ENCODE results near the gene KIRREL3. TPM values are rescaled to one million over a fixed set of nuclear protein-coding genes. Genes with fewer than 3 reads are reported as not detected.

Gene KIRREL3
- total and polyA plus RNA-seq, 3 experiments from 2014 or later, result not detected

GRCh38 chr11:126766440-126766839 lies 234.1 kb downstream of the KIRREL3 start:
- no peaks in the 10 kb centered on the region for H3K36me3 ChIP-seq (ENCODE audit: insufficient read depth, low read length)
- Mint-ChIP-seq H3K4me1 (no peaks in the 10 kb centered on the region), H3K27me3 (peaks cover 0 to 4% of the 10 kb centered on the region in 2 donors), H3K9me3 (no peaks in the 10 kb centered on the region), H3K27ac (no peak overlapping the region), H3K4me3 (no peak overlapping the region), H3K36me3 (no peaks in the 10 kb centered on the region)
- DNase-seq, result no peak
- no peaks in the 10 kb centered on the region for H3K4me1 ChIP-seq (ENCODE audit: insufficient read depth, low read length)
- H3K4me3 ChIP-seq (ENCODE audit: low read length), result no peak overlapping the region
- no peak overlapping the region for H3K27ac ChIP-seq (ENCODE audit: low read depth, low read length)
- CTCF ChIA-PET, result no interaction called here
- POLR2A ChIA-PET, result no interaction called here
- no peaks in the 10 kb centered on the region for H3K27me3 ChIP-seq (ENCODE audit: insufficient read depth, low read length, poor library complexity, severe bottlenecking)
- no peaks in the 10 kb centered on the region for H3K9me3 ChIP-seq (ENCODE audit: low read length)

GRCh38 chr11:126765196-126765595 lies 235.4 kb downstream of the KIRREL3 start:
- no peaks in the 10 kb centered on the region for H3K4me1 Mint-ChIP-seq
- H3K27me3 Mint-ChIP-seq, result peaks cover 0 to 4% of the 10 kb centered on the region in 2 donors
- H3K4me3 Mint-ChIP-seq, result no peak overlapping the region
- no peaks in the 10 kb centered on the region for H3K27me3 ChIP-seq (ENCODE audit: insufficient read depth, low read length, poor library complexity, severe bottlenecking)
- POLR2A ChIA-PET, result no interaction called here
- no peaks in the 10 kb centered on the region for H3K36me3 Mint-ChIP-seq
- H3K27ac Mint-ChIP-seq, result no peak overlapping the region
- no peaks in the 10 kb centered on the region for H3K9me3 Mint-ChIP-seq
- H3K27ac ChIP-seq (ENCODE audit: low read depth, low read length), result no peak overlapping the region
- no peaks in the 10 kb centered on the region for H3K9me3 ChIP-seq (ENCODE audit: low read length)
- H3K36me3 ChIP-seq (ENCODE audit: insufficient read depth, low read length), result no peaks in the 10 kb centered on the region
- DNase-seq, result no peak
- CTCF ChIA-PET, result no interaction called here
- H3K4me1 ChIP-seq (ENCODE audit: insufficient read depth, low read length), result no peaks in the 10 kb centered on the region
- no peak overlapping the region for H3K4me3 ChIP-seq (ENCODE audit: low read length)

GRCh38 chr11:126764231-126764630 lies 236.3 kb downstream of the KIRREL3 start:
- no peak for DNase-seq
- Histone ChIP-seq H3K4me3 (ENCODE audit: low read length) (no peak overlapping the region), H3K27me3 (ENCODE audit: insufficient read depth, low read length, poor library complexity, severe bottlenecking) (no peaks in the 10 kb centered on the region), H3K27ac (ENCODE audit: low read depth, low read length) (no peak overlapping the region), H3K9me3 (ENCODE audit: low read length) (no peaks in the 10 kb centered on the region), H3K4me1 (ENCODE audit: insufficient read depth, low read length) (no peaks in the 10 kb centered on the region), H3K36me3 (ENCODE audit: insufficient read depth, low read length) (no peaks in the 10 kb centered on the region)
- no peaks in the 10 kb centered on the region for H3K9me3 Mint-ChIP-seq
- H3K4me1 Mint-ChIP-seq, result no peaks in the 10 kb centered on the region
- ChIA-PET CTCF (no interaction called here), POLR2A (no interaction called here)
- no peaks in the 10 kb centered on the region for H3K36me3 Mint-ChIP-seq
- H3K27ac Mint-ChIP-seq, result no peak overlapping the region
- no peak overlapping the region for H3K4me3 Mint-ChIP-seq
- peaks cover 0 to 4% of the 10 kb centered on the region in 2 donors for H3K27me3 Mint-ChIP-seq

- H3K9me3 Mint-ChIP-seq, result no peaks in the 10 kb centered on the region
Observed at GRCh38 chr11:126756855-126757254, 243.7 kb downstream of the KIRREL3 start.

GRCh38 chr11:126756421-126756820 lies 244.1 kb downstream of the KIRREL3 start:
- Histone ChIP-seq H3K4me1 (ENCODE audit: insufficient read depth, low read length) (no peaks in the 10 kb centered on the region), H3K4me3 (ENCODE audit: low read length) (no peak overlapping the region), H3K27me3 (ENCODE audit: insufficient read depth, low read length, poor library complexity, severe bottlenecking) (no peaks in the 10 kb centered on the region), H3K27ac (ENCODE audit: low read depth, low read length) (no peak overlapping the region), H3K36me3 (ENCODE audit: insufficient read depth, low read length) (no peaks in the 10 kb centered on the region), H3K9me3 (ENCODE audit: low read length) (no peaks in the 10 kb centered on the region)
- ChIA-PET CTCF (no interaction called here), POLR2A (no interaction called here)
- Mint-ChIP-seq H3K36me3 (no peaks in the 10 kb centered on the region), H3K4me1 (no peaks in the 10 kb centered on the region), H3K27me3 (peaks cover 3 to 6% of the 10 kb centered on the region in 2 donors), H3K4me3 (no peak overlapping the region), H3K9me3 (no peaks in the 10 kb centered on the region), H3K27ac (no peak overlapping the region)
- no peak for DNase-seq

More at GRCh38 chr11:126756855-126757254, 243.7 kb downstream of the KIRREL3 start:
- CTCF ChIA-PET, result no interaction called here
- H3K27me3 Mint-ChIP-seq, result peaks cover 3 to 6% of the 10 kb centered on the region in 2 donors
- DNase-seq, result no peak
- no peaks in the 10 kb centered on the region for H3K4me1 ChIP-seq (ENCODE audit: insufficient read depth, low read length)
- POLR2A ChIA-PET, result no interaction called here
- H3K36me3 ChIP-seq (ENCODE audit: insufficient read depth, low read length), result no peaks in the 10 kb centered on the region
- H3K4me3 Mint-ChIP-seq, result no peak overlapping the region
- H3K27me3 ChIP-seq (ENCODE audit: insufficient read depth, low read length, poor library complexity, severe bottlenecking), result no peaks in the 10 kb centered on the region
- H3K4me3 ChIP-seq (ENCODE audit: low read length), result no peak overlapping the region
- no peak overlapping the region for H3K27ac ChIP-seq (ENCODE audit: low read depth, low read length)
- no peak overlapping the region for H3K27ac Mint-ChIP-seq
- H3K9me3 ChIP-seq (ENCODE audit: low read length), result no peaks in the 10 kb centered on the region
- no peaks in the 10 kb centered on the region for H3K36me3 Mint-ChIP-seq
- H3K4me1 Mint-ChIP-seq, result no peaks in the 10 kb centered on the region

- peaks cover 2% of the 10 kb centered on the region for H3K27me3 ChIP-seq (ENCODE audit: insufficient read depth, low read length, poor library complexity, severe bottlenecking)
- Mint-ChIP-seq H3K4me1 (no peaks in the 10 kb centered on the region), H3K27ac (no peak overlapping the region), H3K4me3 (no peak overlapping the region), H3K27me3 (peaks cover 3 to 6% of the 10 kb centered on the region in 2 donors), H3K9me3 (no peaks in the 10 kb centered on the region), H3K36me3 (no peaks in the 10 kb centered on the region)
- H3K9me3 ChIP-seq (ENCODE audit: low read length), result no peaks in the 10 kb centered on the region
- H3K4me3 ChIP-seq (ENCODE audit: low read length), result no peak overlapping the region
- H3K4me1 ChIP-seq (ENCODE audit: insufficient read depth, low read length), result no peaks in the 10 kb centered on the region
- H3K36me3 ChIP-seq (ENCODE audit: insufficient read depth, low read length), result no peaks in the 10 kb centered on the region
- no peak overlapping the region for H3K27ac ChIP-seq (ENCODE audit: low read depth, low read length)
- ChIA-PET POLR2A (no interaction called here), CTCF (no interaction called here)
- no peak for DNase-seq
Observed at GRCh38 chr11:126755526-126755925, 245.0 kb downstream of the KIRREL3 start.

GRCh38 chr11:126754591-126755426 lies 245.8 kb downstream of the KIRREL3 start:
- POLR2A ChIA-PET, result no interaction called here
- CTCF ChIA-PET, result no interaction called here
- no peak overlapping the region for H3K4me3 Mint-ChIP-seq
- peaks cover 3 to 6% of the 10 kb centered on the region in 2 donors for H3K27me3 Mint-ChIP-seq
- no peaks in the 10 kb centered on the region for H3K36me3 Mint-ChIP-seq
- no peaks in the 10 kb centered on the region for H3K4me1 Mint-ChIP-seq
- H3K27ac ChIP-seq (ENCODE audit: low read depth, low read length), result no peak overlapping the region
- no peak overlapping the region for H3K27ac Mint-ChIP-seq
- no peaks in the 10 kb centered on the region for H3K9me3 ChIP-seq (ENCODE audit: low read length)
- peaks cover 3% of the 10 kb centered on the region for H3K27me3 ChIP-seq (ENCODE audit: insufficient read depth, low read length, poor library complexity, severe bottlenecking)
- no peak overlapping the region for H3K4me3 ChIP-seq (ENCODE audit: low read length)
- no peaks in the 10 kb centered on the region for H3K9me3 Mint-ChIP-seq
- H3K4me1 ChIP-seq (ENCODE audit: insufficient read depth, low read length), result no peaks in the 10 kb centered on the region
- H3K36me3 ChIP-seq (ENCODE audit: insufficient read depth, low read length), result no peaks in the 10 kb centered on the region
- no peak for DNase-seq

- no peaks in the 10 kb centered on the region for H3K36me3 Mint-ChIP-seq
- H3K27me3 ChIP-seq (ENCODE audit: insufficient read depth, low read length, poor library complexity, severe bottlenecking), result peaks cover 3% of the 10 kb centered on the region
- no peaks in the 10 kb centered on the region for H3K4me1 Mint-ChIP-seq
- H3K27ac Mint-ChIP-seq, result no peak overlapping the region
- no peaks in the 10 kb centered on the region for H3K36me3 ChIP-seq (ENCODE audit: insufficient read depth, low read length)
- H3K27me3 Mint-ChIP-seq, result peaks cover 3 to 6% of the 10 kb centered on the region in 2 donors
- DNase-seq, result no peak
- H3K9me3 Mint-ChIP-seq, result no peaks in the 10 kb centered on the region
- no peak overlapping the region for H3K4me3 Mint-ChIP-seq
- CTCF ChIA-PET, result no interaction called here
- H3K4me1 ChIP-seq (ENCODE audit: insufficient read depth, low read length), result no peaks in the 10 kb centered on the region
- H3K9me3 ChIP-seq (ENCODE audit: low read length), result no peaks in the 10 kb centered on the region
- H3K4me3 ChIP-seq (ENCODE audit: low read length), result no peak overlapping the region
- POLR2A ChIA-PET, result no interaction called here
- H3K27ac ChIP-seq (ENCODE audit: low read depth, low read length), result no peak overlapping the region
Observed at GRCh38 chr11:126753990-126754389, 246.6 kb downstream of the KIRREL3 start.

All from CD8-positive, alpha-beta memory T cell (primary cell).